Measurements from ENCODE around the gene ETV5.

DNA sequence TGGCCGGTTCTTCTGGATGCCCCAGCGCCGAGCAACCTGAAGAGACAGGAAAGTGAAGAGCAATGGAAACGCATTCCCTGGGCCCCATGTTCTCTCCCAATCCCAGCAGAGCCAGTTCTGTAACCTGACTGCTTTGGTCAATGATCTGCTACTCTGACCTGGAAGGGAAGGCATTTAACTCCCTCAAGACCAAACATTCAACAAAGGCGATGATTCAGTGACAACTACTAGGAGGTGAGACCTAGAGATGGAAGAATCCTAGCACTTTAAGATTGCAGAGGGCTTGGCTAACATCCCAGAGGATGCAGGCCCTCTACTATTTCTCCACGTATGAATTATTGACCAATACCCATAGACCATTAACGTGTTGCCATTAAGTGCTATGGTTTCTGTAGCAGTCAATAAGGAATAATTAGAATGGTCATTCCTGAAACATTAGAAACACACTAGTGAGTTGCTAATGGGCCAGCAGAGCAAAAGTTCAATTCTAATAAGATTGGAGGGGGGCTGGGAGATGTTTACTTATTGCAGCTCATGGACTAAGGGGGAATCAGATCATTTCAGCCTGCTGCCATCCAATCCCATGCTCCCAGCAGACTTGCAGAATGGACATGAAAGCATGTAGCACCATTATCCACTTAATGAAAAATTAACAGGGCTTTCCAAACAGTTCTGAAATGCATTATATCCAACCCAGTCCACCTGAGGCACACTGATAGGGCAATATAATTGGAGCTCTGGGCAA lies 56.6 kb downstream of the ETV5 start:
- TF ChIP-seq, protein P1, sequence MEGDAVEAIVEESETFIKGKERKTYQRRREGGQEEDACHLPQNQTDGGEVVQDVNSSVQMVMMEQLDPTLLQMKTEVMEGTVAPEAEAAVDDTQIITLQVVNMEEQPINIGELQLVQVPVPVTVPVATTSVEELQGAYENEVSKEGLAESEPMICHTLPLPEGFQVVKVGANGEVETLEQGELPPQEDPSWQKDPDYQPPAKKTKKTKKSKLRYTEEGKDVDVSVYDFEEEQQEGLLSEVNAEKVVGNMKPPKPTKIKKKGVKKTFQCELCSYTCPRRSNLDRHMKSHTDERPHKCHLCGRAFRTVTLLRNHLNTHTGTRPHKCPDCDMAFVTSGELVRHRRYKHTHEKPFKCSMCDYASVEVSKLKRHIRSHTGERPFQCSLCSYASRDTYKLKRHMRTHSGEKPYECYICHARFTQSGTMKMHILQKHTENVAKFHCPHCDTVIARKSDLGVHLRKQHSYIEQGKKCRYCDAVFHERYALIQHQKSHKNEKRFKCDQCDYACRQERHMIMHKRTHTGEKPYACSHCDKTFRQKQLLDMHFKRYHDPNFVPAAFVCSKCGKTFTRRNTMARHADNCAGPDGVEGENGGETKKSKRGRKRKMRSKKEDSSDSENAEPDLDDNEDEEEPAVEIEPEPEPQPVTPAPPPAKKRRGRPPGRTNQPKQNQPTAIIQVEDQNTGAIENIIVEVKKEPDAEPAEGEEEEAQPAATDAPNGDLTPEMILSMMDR (IDR thresholded peaks at IDR 0.05; ENCODE audit: insufficient read depth, low read length, poor library complexity, severe bottlenecking), result no peak
- no peak for TF ChIP-seq EZH2phosphoT487 (conservative IDR thresholded peaks at IDR 0.05; ENCODE audit: low read length)

Data from SU-DHL-6 (cell line).